ENCODE results near the gene NEURL2. TPM values are rescaled to one million over a fixed set of nuclear protein-coding genes. Genes with fewer than 3 reads are reported as not detected.

The NEURL2 gene
- total RNA-seq, 1 experiment from 2014 or later, result 2.0 TPM

DNA sequence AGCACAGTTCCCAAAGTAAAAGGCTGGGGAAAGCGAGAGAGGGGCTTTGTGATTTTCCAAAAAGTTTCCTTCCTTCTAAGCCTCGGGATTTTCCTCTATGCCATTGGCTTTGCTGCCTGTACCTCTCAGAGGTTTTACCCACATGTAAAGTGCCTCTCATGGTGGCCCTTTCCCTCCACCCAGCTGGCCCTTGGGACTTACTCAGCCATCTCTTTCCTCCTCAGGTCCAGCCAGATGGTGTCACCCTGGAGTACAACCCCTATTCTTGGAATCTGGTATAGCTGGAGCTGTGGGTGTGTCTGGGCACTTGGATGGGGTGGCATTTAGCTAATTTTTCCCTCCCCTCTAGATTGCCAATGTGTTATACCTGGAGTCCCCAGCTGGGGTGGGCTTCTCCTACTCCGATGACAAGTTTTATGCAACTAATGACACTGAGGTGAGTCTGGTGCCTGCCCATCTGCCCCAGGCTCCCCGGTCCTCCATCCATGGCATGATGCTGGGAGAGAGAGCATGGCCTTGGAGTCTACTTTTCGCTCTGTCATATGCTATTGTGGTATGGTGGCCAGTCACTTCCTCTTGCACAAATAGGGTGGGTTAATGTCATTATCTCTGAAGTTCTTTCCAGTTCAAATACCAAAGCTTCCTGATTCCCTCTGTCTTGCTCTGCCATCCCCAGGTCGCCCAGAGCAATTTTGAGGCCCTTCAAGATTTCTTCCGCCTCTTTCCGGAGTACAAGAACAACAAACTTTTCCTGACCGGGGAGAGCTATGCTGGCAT is 1.2 kb upstream of the NEURL2 start:
- peak; percentile 25 for DNase-seq (ENCODE audit: unreplicated experiment)
- TF ChIP-seq, protein P1, sequence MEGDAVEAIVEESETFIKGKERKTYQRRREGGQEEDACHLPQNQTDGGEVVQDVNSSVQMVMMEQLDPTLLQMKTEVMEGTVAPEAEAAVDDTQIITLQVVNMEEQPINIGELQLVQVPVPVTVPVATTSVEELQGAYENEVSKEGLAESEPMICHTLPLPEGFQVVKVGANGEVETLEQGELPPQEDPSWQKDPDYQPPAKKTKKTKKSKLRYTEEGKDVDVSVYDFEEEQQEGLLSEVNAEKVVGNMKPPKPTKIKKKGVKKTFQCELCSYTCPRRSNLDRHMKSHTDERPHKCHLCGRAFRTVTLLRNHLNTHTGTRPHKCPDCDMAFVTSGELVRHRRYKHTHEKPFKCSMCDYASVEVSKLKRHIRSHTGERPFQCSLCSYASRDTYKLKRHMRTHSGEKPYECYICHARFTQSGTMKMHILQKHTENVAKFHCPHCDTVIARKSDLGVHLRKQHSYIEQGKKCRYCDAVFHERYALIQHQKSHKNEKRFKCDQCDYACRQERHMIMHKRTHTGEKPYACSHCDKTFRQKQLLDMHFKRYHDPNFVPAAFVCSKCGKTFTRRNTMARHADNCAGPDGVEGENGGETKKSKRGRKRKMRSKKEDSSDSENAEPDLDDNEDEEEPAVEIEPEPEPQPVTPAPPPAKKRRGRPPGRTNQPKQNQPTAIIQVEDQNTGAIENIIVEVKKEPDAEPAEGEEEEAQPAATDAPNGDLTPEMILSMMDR (IDR thresholded peaks at IDR 0.05; ENCODE audit: unreplicated experiment), result peak; percentile 17
- intact Hi-C loops (cut with micrococcal nuclease), result loop anchor here (1.0 to 2.0 kb wide), 2 partner anchors 43 to 71 kb away; partner anchors contain the start of gene PCIF1
- Mint-ChIP-seq H3K9me3 (ENCODE audit: unreplicated experiment) (no peaks in the 10 kb centered on the region), H3K27me3 (ENCODE audit: insufficient read depth, unreplicated experiment) (no peaks in the 10 kb centered on the region), H3K4me3 (ENCODE audit: unreplicated experiment) (peak overlapping the region; percentile 95), H3K36me3 (ENCODE audit: insufficient read depth, unreplicated experiment) (peaks cover 10% of the 10 kb centered on the region), H3K4me1 (ENCODE audit: insufficient read depth, unreplicated experiment) (peaks cover 6% of the 10 kb centered on the region), H3K27ac (ENCODE audit: low read depth, unreplicated experiment) (peak overlapping the region; percentile 39)
- ChIA-PET CTCF (interaction anchor here (0.6 to 6.0 kb wide), 14 partner anchors 9 to 667 kb away, joined by 3 to 22 read pairs (median 4); partner anchors contain the start of genes PCIF1 and ZSWIM1), POLR2A (interaction anchor here (0.7 to 6.3 kb wide), 11 partner anchors 10 to 101 kb away, joined by 3 to 74 read pairs (median 12); partner anchors contain the start of genes ACOT8, DNTTIP1, PCIF1 and SNX21)
- BruUV-seq (replicated peaks), result no TSS peak

DNA sequence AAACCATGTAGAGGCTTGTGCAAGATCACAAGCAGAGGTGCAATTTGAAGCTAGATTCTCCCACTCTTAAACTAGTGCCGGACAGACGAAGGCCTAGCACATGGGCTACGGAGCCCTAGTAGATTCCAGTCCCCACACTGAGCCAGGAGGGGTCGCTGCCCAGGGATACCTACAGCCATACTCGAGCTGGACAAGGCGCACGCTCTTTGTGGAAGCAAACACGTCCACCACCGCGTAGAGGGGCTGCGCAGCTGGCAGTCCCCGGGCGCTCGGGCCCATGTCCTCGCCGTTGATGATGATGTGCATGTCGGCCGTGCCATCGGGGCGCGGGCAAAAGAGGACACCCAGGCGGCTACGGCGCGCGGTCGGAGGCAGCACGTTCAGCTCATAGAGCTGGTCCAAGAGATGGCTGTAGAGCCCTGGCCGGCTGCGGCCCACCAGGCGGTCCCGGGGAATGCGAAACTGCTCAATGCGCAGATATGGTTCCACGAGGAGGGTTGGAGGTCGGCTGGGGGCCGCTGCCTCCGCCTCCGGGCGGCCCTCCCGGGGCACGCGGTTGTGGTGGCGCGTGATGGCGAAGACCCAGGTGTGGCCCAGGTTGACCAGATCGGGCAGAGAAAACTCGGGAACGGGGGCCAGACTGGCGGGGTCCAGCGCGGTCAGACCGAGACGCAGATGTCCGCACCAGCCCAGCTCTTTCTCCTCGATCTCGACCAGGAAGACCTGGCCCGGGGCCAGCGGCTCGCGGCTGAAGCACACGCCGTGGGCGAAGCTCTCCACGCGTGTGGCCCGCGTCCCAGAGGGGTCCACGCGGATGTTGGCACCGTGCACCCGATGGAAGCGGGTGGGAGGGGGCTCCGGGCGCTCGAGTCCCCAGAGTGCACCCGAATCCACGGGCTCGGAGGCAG is 677 bp downstream of the NEURL2 start:
- TF ChIP-seq, protein P1 (IDR thresholded peaks at IDR 0.05; ENCODE audit: unreplicated experiment), result no peak
- ChIA-PET POLR2A (interaction anchor here (0.6 to 6.3 kb wide), 17 partner anchors 8 to 111 kb away, joined by 3 to 74 read pairs (median 6); partner anchors contain the start of genes ACOT8, DNTTIP1, PCIF1 and WFDC3), CTCF (interaction anchor here (0.6 to 6.0 kb wide), 9 partner anchors 9 to 715 kb away, joined by 3 to 22 read pairs (median 3); partner anchors contain the start of gene ZSWIM1)
- Mint-ChIP-seq H3K36me3 (ENCODE audit: insufficient read depth, unreplicated experiment) (peaks cover 10% of the 10 kb centered on the region), H3K4me1 (ENCODE audit: insufficient read depth, unreplicated experiment) (peaks cover 6% of the 10 kb centered on the region), H3K4me3 (ENCODE audit: unreplicated experiment) (peak overlapping the region; percentile 95), H3K27me3 (ENCODE audit: insufficient read depth, unreplicated experiment) (no peaks in the 10 kb centered on the region), H3K9me3 (ENCODE audit: unreplicated experiment) (no peaks in the 10 kb centered on the region), H3K27ac (ENCODE audit: low read depth, unreplicated experiment) (peak overlapping the region; percentile 86)
- intact Hi-C loops (cut with micrococcal nuclease), result no loop called here
- DNase-seq (ENCODE audit: unreplicated experiment), result no peak
- BruUV-seq (replicated peaks), result TSS peak; percentile 21

- ChIA-PET POLR2A (interaction anchor here (5.0 to 6.0 kb wide), 2 partner anchors 32 to 46 kb away, joined by 24 to 58 read pairs; partner anchors contain the start of genes ACOT8, PCIF1 and ZSWIM3), CTCF (interaction anchor here (0.8 to 6.0 kb wide), 2 partner anchors 26 to 89 kb away, joined by 3 to 22 read pairs; no protein-coding TSS in a partner anchor)
- BruUV-seq (replicated peaks), result no TSS peak
- Mint-ChIP-seq H3K4me3 (ENCODE audit: unreplicated experiment) (no peak overlapping the region), H3K36me3 (ENCODE audit: insufficient read depth, unreplicated experiment) (peaks cover 11% of the 10 kb centered on the region), H3K4me1 (ENCODE audit: insufficient read depth, unreplicated experiment) (peaks cover 12% of the 10 kb centered on the region), H3K27me3 (ENCODE audit: insufficient read depth, unreplicated experiment) (no peaks in the 10 kb centered on the region), H3K9me3 (ENCODE audit: unreplicated experiment) (no peaks in the 10 kb centered on the region), H3K27ac (ENCODE audit: low read depth, unreplicated experiment) (no peak overlapping the region)
- intact Hi-C loops (cut with micrococcal nuclease), result loop anchor here (10.0 kb wide), 1 partner anchor 54 kb away; the partner anchor contains the start of gene SNX21
- TF ChIP-seq, protein P1 (IDR thresholded peaks at IDR 0.05; ENCODE audit: unreplicated experiment), result no peak
- DNase-seq (ENCODE audit: unreplicated experiment), result no peak
Measured at GRCh38 chr20:45888681-45889080, 2.3 kb downstream of the NEURL2 start.
